Ovary (tissue), 9 donors: ENCODE results near the gene RUFY3. TPM values are rescaled to one million over a fixed set of nuclear protein-coding genes. Genes with fewer than 3 reads are reported as not detected.

Experiments used
- DNase-seq, 5 donors: peaks; one replicate each; pipeline ENCODE4 v3.0.0-alpha.2; 2019 to 2020
- H3K27ac ChIP-seq, 2 donors: fragments of 200-600 bp; one replicate each; pipeline versions ENCODE4 v1.5.1 to v1.8.0; 2019 to 2022
- H3K27me3 ChIP-seq: fragments of 200-600 bp; one replicate; pipeline ENCODE4 v1.8.0; 2022
- H3K36me3 ChIP-seq: fragments of 200-600 bp; sonication (generic); one replicate; pipeline ENCODE4 v1.5.1; 2019
- H3K4me1 ChIP-seq: one replicate; pipeline ENCODE4 v1.8.1; 2013; ENCODE audit warnings: mild to moderate bottlenecking, moderate library complexity; ENCODE audit not compliant: insufficient read depth
- H3K4me3 ChIP-seq: fragments of 200-600 bp; sonication (generic); one replicate; pipeline ENCODE4 v1.5.1; 2017
- H3K9me3 ChIP-seq, 2 donors: fragments of 200-600 bp in 1 of 2; sonication (generic) in 1 of 2; one replicate each; pipeline versions ENCODE4 v1.5.1 to v1.8.1; 2013 to 2019; ENCODE audit warnings: mild to moderate bottlenecking in 1 of 2, moderate library complexity in 1 of 2
- CTCF ChIP-seq, 3 donors: fragments of 450-650 bp in 2 of 3; fragments of 200-600 bp in 1 of 3; IDR thresholded peaks; one replicate each; pipeline versions ENCODE4 v1.5.1 to v1.8.0; 2016 to 2022; ENCODE audit warnings: antibody characterized with exemption in 3 of 3, mild to moderate bottlenecking in 1 of 3
- EP300 ChIP-seq: sonication (generic); formaldehyde crosslinking; IDR thresholded peaks from one replicate; pipeline ENCODE4 v1.6.1; 2017; ENCODE audit warnings: antibody characterized with exemption
- POLR2A ChIP-seq: fragments of 450-650 bp; IDR thresholded peaks from one replicate; pipeline ENCODE4 v1.6.1; 2017; ENCODE audit warnings: antibody characterized with exemption, mild to moderate bottlenecking, moderate library complexity
- WGBS, 3 donors: extraction: QIAGEN DNeasy Blood & Tissue Kit in 1 of 3; methylation state at CpG; one replicate each; pipeline versions ENCODE4 v1.1.5 to v1.1.7; 2013 to 2017; 5-methylcytosine and 5-hydroxymethylcytosine counted together
- intact Hi-C, 4 donors: fragments of 100-400 bp; cut with DNase I; formaldehyde crosslinking; loops; one replicate each; pipeline versions ENCODE4 v1.11.0 to v1.15.1; 2022 to 2023
- polyA plus RNA-seq, 2 donors: library from polyadenylated mRNA; stranded (reverse); fragments of 200-250 nt in 1 of 2; fragments of 350-450 nt in 1 of 2; fragmentation: Illumina TruSeq in 1 of 2; extraction: RNeasy Lipid Tissue Mini Kit (QIAGEN cat#74804) in 1 of 2; gene quantifications; one replicate each; pipeline ENCODE4 v1.2.3, GENCODE V29; 2013 to 2014
- total RNA-seq, 7 donors: library from RNA; depleted of rRNA in 2 of 7; stranded (reverse); fragments of >200 nt in 2 of 7; fragmentation: NEBNext Ultra II Directional in 3 of 7; extraction: Animal tissue kit (Norgen Biotek cat#: 25700) in 3 of 7; gene quantifications; one replicate each; pipeline versions ENCODE4 v1.1.0 to v1.2.4, GENCODE V29; 2016 to 2023
- donor health status: DM: no; HTN: no; CAD: no; lungs with moderate emphysema.
- donor health status: DM: no; HTN: no; CAD: no.
- donor health status: Bipolar disorder and iron deficiency.
- donor health status: DM: yes; HTN: yes; CAD: no.
- donor health status: DM: no; HTN: no; CAD: no.
- donor health status: DM: yes; HTN: yes; CAD: no.

The RUFY3 gene
- total and polyA plus RNA-seq, 9 donors = 35.2 to 84.0 (median 63.3) TPM

- Histone ChIP-seq H3K27ac (no peak overlapping the region), H3K27me3 (no peaks in the 10 kb centered on the region), H3K4me1 (peaks cover 4% of the 10 kb centered on the region), H3K4me3 (no peak overlapping the region), H3K36me3 (no peaks in the 10 kb centered on the region), H3K9me3 (no peaks in the 10 kb centered on the region)
- WGBS, 3 donors = 84 to 88% (median 88%) methylated on average over 7 of the region's 7 CpGs
- DNase-seq = no peak
- TF ChIP-seq EP300 (no peak), POLR2A (no peak), CTCF (IDR thresholded peaks at IDR 0.05) (no peak)
- intact Hi-C loops = loop anchor here in 1 of 4 donors (10.0 kb wide), 1 partner anchor 65 kb away; no protein-coding TSS in a partner anchor
Measured at GRCh38 chr4:70709611-70710205, 12.1 kb upstream of the RUFY3 start.

GRCh38 chr4:70711599-70711998, 10.2 kb upstream of the RUFY3 start:
- Histone ChIP-seq H3K36me3 (no peaks in the 10 kb centered on the region), H3K27me3 (no peaks in the 10 kb centered on the region), H3K4me3 (no peak overlapping the region), H3K4me1 (peaks cover 2% of the 10 kb centered on the region), H3K27ac (no peak overlapping the region), H3K9me3 (no peaks in the 10 kb centered on the region)
- TF ChIP-seq EP300 = no peak
- TF ChIP-seq CTCF (IDR thresholded peaks at IDR 0.05) = no peak
- TF ChIP-seq POLR2A = no peak
- WGBS, 3 donors = 72 to 83% (median 75%) methylated on average over 3 of the region's 3 CpGs
- intact Hi-C loops = no loop called here
- no peak for DNase-seq

GRCh38 chr4:70712150-70712549, 9.6 kb upstream of the RUFY3 start:
- Histone ChIP-seq H3K9me3 (no peaks in the 10 kb centered on the region), H3K36me3 (no peaks in the 10 kb centered on the region), H3K4me1 (peaks cover 2% of the 10 kb centered on the region), H3K27me3 (no peaks in the 10 kb centered on the region), H3K27ac (no peak overlapping the region), H3K4me3 (no peak overlapping the region)
- 79 to 87% (median 87%) methylated on average over 3 of the region's 3 CpGs for WGBS, 3 donors
- DNase-seq = no peak
- intact Hi-C loops = no loop called here
- no peak for TF ChIP-seq POLR2A
- TF ChIP-seq CTCF (IDR thresholded peaks at IDR 0.05) = no peak
- TF ChIP-seq EP300 = no peak

GRCh38 chr4:70712604-70713452, 8.9 kb upstream of the RUFY3 start:
- no peaks in the 10 kb centered on the region for H3K36me3 ChIP-seq
- WGBS, 3 donors = 92 to 96% (median 92%) methylated on average over 7 of the region's 7 CpGs
- no peak overlapping the region for H3K4me3 ChIP-seq
- H3K4me1 ChIP-seq = peaks cover 2% of the 10 kb centered on the region
- DNase-seq = no peak
- H3K27ac ChIP-seq = no peak overlapping the region
- intact Hi-C loops = no loop called here
- H3K9me3 ChIP-seq = no peaks in the 10 kb centered on the region
- TF ChIP-seq CTCF (IDR thresholded peaks at IDR 0.05) = no peak
- TF ChIP-seq EP300 = no peak
- TF ChIP-seq POLR2A = no peak
- H3K27me3 ChIP-seq = no peaks in the 10 kb centered on the region
